WTC11 (cell line): ENCODE measurements around the gene TENT5A. TPM values are rescaled to one million over a fixed set of nuclear protein-coding genes. Genes with fewer than 3 reads are reported as not detected.

Source experiments
- ATAC-seq: fragments of 200-7000 bp; cut with Tn5 transposase; 2 replicates; pipeline ENCODE4 v1.10.0; 2021; ENCODE audit warnings: mild to moderate bottlenecking, moderate library complexity
- CTCF ChIA-PET: fragments of 300-600 bp; sonication (Branson Sonifier 250); formaldehyde crosslinking; loops from one replicate; lab custom pipeline; 2021; ENCODE audit warnings: antibody characterized with exemption; lab: Charles Lee
- POLR2A ChIA-PET: fragments of 350-600 bp; sonication (Branson Sonifier 250); formaldehyde crosslinking; loops from one replicate; lab custom pipeline; 2021; ENCODE audit warnings: antibody characterized with exemption; lab: Charles Lee
- DNase-seq: peaks from one replicate; pipeline ENCODE4 v3.0.0; 2021; ENCODE audit warnings: low spot score
- H3K27ac Mint-ChIP-seq: 2 replicates; pipeline ENCODE4 v1.8.0; 2021; ENCODE audit warnings: mixed read lengths
- H3K27me3 Mint-ChIP-seq: 2 replicates; pipeline ENCODE4 v1.8.0; 2021; ENCODE audit warnings: low read depth, mild to moderate bottlenecking, moderate library complexity, mixed read lengths
- H3K36me3 Mint-ChIP-seq: 2 replicates; pipeline ENCODE4 v1.8.0; 2021; ENCODE audit warnings: mixed read lengths
- H3K4me1 Mint-ChIP-seq: 2 replicates; pipeline ENCODE4 v1.8.0; 2022; ENCODE audit warnings: mixed read lengths
- H3K4me3 Mint-ChIP-seq: 2 replicates; pipeline ENCODE4 v1.8.0; 2021; ENCODE audit warnings: mild to moderate bottlenecking, moderate library complexity, mixed read lengths
- H3K9me3 Mint-ChIP-seq: 2 replicates; pipeline ENCODE4 v1.8.0; 2021; ENCODE audit warnings: mixed read lengths
- JAZF1 ChIP-seq: fragments of 250-450 bp; sonication (Bioruptor Pico); IDR thresholded peaks from 2 replicates; pipeline ENCODE4 v1.9.0; 2021; ENCODE audit warnings: moderate library complexity, mild to moderate bottlenecking, inconsistent platforms
- JUN ChIP-seq: sonication (generic); formaldehyde crosslinking; IDR thresholded peaks from 2 replicates; pipeline ENCODE4 v1.8.0; 2023; ENCODE audit warnings: mild to moderate bottlenecking, missing genetic modification reagents
- MYBL2 ChIP-seq: sonication (generic); formaldehyde crosslinking; IDR thresholded peaks from 2 replicates; pipeline ENCODE4 v1.8.1; 2023; ENCODE audit warnings: mild to moderate bottlenecking, moderate library complexity, missing genetic modification reagents
- NFATC4 ChIP-seq: fragments of 250-450 bp; sonication (Bioruptor Pico); IDR thresholded peaks from 2 replicates; pipeline ENCODE4 v1.9.0; 2021; ENCODE audit warnings: mild to moderate bottlenecking
- NFYB ChIP-seq: sonication (generic); formaldehyde crosslinking; conservative IDR thresholded peaks from 2 replicates; pipeline ENCODE4 v1.8.0; 2022; ENCODE audit warnings: low read depth, missing genetic modification reagents
- RELA ChIP-seq: sonication (generic); formaldehyde crosslinking; IDR thresholded peaks from 2 replicates; pipeline ENCODE4 v1.8.1; 2022; ENCODE audit warnings: missing genetic modification reagents, mild to moderate bottlenecking, borderline replicate concordance
- ZNF121 ChIP-seq: sonication (generic); formaldehyde crosslinking; IDR thresholded peaks from 2 replicates; pipeline ENCODE4 v1.8.0; 2023; ENCODE audit warnings: missing genetic modification reagents
- ZNF219 ChIP-seq: sonication (generic); formaldehyde crosslinking; IDR thresholded peaks from 2 replicates; pipeline ENCODE4 v1.8.0; 2023; ENCODE audit warnings: missing genetic modification reagents, mild to moderate bottlenecking, borderline replicate concordance
- ZNF396 ChIP-seq: fragments of 250-450 bp; sonication (Bioruptor Pico); IDR thresholded peaks from 2 replicates; pipeline ENCODE4 v1.8.0; 2021; ENCODE audit warnings: mild to moderate bottlenecking, moderate library complexity, borderline replicate concordance
- total RNA-seq: library from RNA; stranded (reverse); gene quantifications from 3 replicates; pipeline ENCODE4 v1.2.3, GENCODE V29; 2021
- TF ChIP-seq, protein P1 (sequence below): sonication (generic); formaldehyde crosslinking; conservative IDR thresholded peaks from 2 replicates; pipeline ENCODE4 v1.8.1; 2022; ENCODE audit warnings: mild to moderate bottlenecking, missing genetic modification reagents
- TF ChIP-seq, protein P2 (sequence below): sonication (generic); formaldehyde crosslinking; IDR thresholded peaks from 2 replicates; pipeline ENCODE4 v1.8.1; 2023; ENCODE audit warnings: mild to moderate bottlenecking, missing genetic modification reagents, moderate library complexity
- TF ChIP-seq, protein P3 (sequence below): sonication (generic); formaldehyde crosslinking; IDR thresholded peaks from 2 replicates; pipeline ENCODE4 v1.8.1; 2023; ENCODE audit warnings: mild to moderate bottlenecking, missing genetic modification reagents, moderate library complexity
- TF ChIP-seq, protein P4 (sequence below): sonication (generic); formaldehyde crosslinking; IDR thresholded peaks from 2 replicates; pipeline ENCODE4 v1.8.0; 2022; ENCODE audit warnings: mild to moderate bottlenecking, missing genetic modification reagents
- TF ChIP-seq, protein P5 (sequence below): sonication (generic); formaldehyde crosslinking; IDR thresholded peaks from 2 replicates; pipeline ENCODE4 v1.8.1; 2022; ENCODE audit warnings: low read depth, mild to moderate bottlenecking, moderate library complexity, missing genetic modification reagents, borderline replicate concordance
- TF ChIP-seq, protein P6 (sequence below): fragments of 250-450 bp; sonication (Bioruptor Pico); IDR thresholded peaks from 2 replicates; pipeline ENCODE4 v1.9.0; 2021; ENCODE audit warnings: moderate library complexity, mild to moderate bottlenecking, inconsistent platforms, borderline replicate concordance
- TF ChIP-seq, protein P7 (sequence below): sonication (generic); formaldehyde crosslinking; IDR thresholded peaks from 2 replicates; pipeline ENCODE4 v1.8.1; 2022; ENCODE audit warnings: mild to moderate bottlenecking, missing genetic modification reagents, moderate library complexity, borderline replicate concordance
- TF ChIP-seq, protein P8 (sequence below): sonication (generic); formaldehyde crosslinking; IDR thresholded peaks from 2 replicates; pipeline ENCODE4 v1.8.1; 2022; ENCODE audit warnings: missing genetic modification reagents, borderline replicate concordance
- TF ChIP-seq, protein P9 (sequence below): sonication (generic); formaldehyde crosslinking; IDR thresholded peaks from 2 replicates; pipeline ENCODE4 v1.8.1; 2023; ENCODE audit warnings: mild to moderate bottlenecking, missing genetic modification reagents

TENT5A gene
- total RNA-seq, 1 experiment from 2014 or later: 3.2 TPM

DNA sequence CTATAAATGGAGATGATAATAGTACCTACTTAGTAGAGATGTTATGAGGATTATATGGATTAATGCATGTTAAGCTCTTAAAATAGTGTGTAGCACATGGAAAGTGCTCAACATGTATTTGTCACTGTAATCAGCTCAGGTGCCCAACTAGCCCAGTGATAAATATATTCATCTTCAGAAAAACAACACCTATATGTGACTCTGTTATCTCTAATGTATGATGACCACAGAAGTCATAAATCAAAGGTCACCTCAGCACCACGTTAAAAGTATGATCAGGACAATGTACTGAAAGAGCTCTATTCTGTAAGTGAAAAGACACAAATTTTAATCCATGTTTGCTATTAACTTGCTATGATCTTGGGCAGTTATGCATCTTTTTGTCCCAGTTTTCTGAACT, 36.8 kb upstream of the TENT5A start (continued):
- TF ChIP-seq, protein P1, sequence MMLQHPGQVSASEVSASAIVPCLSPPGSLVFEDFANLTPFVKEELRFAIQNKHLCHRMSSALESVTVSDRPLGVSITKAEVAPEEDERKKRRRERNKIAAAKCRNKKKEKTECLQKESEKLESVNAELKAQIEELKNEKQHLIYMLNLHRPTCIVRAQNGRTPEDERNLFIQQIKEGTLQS (CRISPR knock-in tag): no peak
- no peak for TF ChIP-seq ZNF396
- TF ChIP-seq, protein P2, sequence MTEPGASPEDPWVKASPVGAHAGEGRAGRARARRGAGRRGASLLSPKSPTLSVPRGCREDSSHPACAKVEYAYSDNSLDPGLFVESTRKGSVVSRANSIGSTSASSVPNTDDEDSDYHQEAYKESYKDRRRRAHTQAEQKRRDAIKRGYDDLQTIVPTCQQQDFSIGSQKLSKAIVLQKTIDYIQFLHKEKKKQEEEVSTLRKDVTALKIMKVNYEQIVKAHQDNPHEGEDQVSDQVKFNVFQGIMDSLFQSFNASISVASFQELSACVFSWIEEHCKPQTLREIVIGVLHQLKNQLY (CRISPR knock-in tag): no peak
- TF ChIP-seq, protein P3, sequence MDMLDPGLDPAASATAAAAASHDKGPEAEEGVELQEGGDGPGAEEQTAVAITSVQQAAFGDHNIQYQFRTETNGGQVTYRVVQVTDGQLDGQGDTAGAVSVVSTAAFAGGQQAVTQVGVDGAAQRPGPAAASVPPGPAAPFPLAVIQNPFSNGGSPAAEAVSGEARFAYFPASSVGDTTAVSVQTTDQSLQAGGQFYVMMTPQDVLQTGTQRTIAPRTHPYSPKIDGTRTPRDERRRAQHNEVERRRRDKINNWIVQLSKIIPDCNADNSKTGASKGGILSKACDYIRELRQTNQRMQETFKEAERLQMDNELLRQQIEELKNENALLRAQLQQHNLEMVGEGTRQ (CRISPR knock-in tag): no peak
- TF ChIP-seq, protein P4, sequence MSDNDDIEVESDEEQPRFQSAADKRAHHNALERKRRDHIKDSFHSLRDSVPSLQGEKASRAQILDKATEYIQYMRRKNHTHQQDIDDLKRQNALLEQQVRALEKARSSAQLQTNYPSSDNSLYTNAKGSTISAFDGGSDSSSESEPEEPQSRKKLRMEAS (CRISPR knock-in tag): no peak
- TF ChIP-seq, protein P5, sequence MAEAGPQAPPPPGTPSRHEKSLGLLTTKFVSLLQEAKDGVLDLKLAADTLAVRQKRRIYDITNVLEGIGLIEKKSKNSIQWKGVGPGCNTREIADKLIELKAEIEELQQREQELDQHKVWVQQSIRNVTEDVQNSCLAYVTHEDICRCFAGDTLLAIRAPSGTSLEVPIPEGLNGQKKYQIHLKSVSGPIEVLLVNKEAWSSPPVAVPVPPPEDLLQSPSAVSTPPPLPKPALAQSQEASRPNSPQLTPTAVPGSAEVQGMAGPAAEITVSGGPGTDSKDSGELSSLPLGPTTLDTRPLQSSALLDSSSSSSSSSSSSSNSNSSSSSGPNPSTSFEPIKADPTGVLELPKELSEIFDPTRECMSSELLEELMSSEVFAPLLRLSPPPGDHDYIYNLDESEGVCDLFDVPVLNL (CRISPR knock-in tag): no peak

DNA sequence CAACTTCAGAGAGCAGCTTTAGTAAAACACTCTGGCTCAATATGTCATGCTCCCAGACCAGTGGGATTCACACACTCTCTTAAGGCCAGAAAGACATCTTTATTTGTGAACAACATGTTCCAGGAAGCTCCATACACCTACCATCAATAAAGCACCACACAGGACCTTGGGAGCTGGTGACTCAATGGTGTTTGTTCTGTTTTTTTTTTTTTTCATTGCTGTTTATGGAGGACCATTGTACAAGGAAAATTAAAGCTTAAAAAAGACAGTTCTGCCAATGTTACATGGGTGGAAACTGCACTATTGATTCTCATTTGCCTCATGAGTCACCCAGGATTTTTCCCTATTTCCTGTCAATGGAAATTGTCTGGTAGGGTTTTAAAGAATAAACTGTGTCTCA, 36.3 kb upstream of the TENT5A start:
- Mint-ChIP-seq H3K36me3 (no peaks in the 10 kb centered on the region), H3K9me3 (no peaks in the 10 kb centered on the region; the same call in 1 of the 2 replicates), H3K27me3 (no peaks in the 10 kb centered on the region), H3K27ac (peak overlapping the region; percentile 96; the same call in 1 of the 2 replicates), H3K4me1 (peaks cover 64% of the 10 kb centered on the region), H3K4me3 (no peak overlapping the region)
- ChIA-PET CTCF (no interaction called here), POLR2A (no interaction called here)
- no peak for DNase-seq
- ATAC-seq: no peak
- TF ChIP-seq, protein P6, sequence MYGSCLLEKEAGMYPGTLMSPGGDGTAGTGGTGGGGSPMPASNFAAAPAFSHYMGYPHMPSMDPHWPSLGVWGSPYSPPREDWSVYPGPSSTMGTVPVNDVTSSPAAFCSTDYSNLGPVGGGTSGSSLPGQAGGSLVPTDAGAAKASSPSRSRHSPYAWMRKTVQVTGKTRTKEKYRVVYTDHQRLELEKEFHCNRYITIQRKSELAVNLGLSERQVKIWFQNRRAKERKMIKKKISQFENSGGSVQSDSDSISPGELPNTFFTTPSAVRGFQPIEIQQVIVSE: no peak
- TF ChIP-seq NFYB (CRISPR knock-in tag) (no peak), JUN (CRISPR knock-in tag) (no peak), MYBL2 (CRISPR knock-in tag) (no peak)

DNA sequence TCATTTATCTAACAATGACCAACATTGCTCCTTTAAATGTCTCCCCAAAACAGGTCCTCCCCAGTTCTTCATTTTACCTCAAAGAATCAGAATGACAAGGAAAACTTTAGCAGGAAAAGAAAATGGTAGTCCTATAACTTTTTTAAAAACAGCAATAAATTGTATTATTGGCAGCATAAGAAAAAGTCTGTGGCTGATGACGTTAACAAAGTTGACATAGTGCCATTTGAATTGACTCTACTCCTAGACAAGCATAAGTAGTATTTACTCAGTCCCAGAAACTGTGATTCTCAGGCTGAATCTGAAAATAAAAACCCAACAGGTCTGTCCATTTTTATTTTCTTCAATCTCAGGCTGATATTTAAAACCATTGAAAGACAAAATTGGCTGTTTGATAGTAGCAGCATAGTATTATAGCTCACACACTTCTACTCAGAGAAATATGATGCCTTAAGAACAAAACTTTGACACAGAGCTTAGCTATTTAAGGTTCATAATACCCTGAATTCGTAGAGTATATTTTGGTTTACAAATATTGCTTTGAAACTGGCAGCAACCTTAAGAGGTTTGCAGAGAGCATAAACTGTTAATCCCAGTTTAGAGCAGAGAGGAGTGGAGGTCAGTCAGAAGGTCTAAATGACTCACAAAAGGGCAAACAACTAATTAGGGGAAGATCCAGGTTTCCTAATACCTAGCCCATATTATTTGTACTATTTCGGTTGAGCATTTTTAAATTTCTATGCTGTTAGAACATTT, 35.0 kb upstream of the TENT5A start:
- TF ChIP-seq ZNF219 (CRISPR knock-in tag) (no peak), RELA (CRISPR knock-in tag) (no peak)
- peaks cover 62% of the 10 kb centered on the region for H3K4me1 Mint-ChIP-seq
- ATAC-seq: no peak
- H3K27me3 Mint-ChIP-seq: no peaks in the 10 kb centered on the region
- H3K27ac Mint-ChIP-seq: peak overlapping the region; percentile 38; the same call in 1 of the 2 replicates
- ChIA-PET POLR2A (no interaction called here), CTCF (no interaction called here)
- H3K36me3 Mint-ChIP-seq: no peaks in the 10 kb centered on the region
- no peak for DNase-seq
- peaks cover 1% of the 10 kb centered on the region for H3K9me3 Mint-ChIP-seq
- H3K4me3 Mint-ChIP-seq: no peak overlapping the region

DNA sequence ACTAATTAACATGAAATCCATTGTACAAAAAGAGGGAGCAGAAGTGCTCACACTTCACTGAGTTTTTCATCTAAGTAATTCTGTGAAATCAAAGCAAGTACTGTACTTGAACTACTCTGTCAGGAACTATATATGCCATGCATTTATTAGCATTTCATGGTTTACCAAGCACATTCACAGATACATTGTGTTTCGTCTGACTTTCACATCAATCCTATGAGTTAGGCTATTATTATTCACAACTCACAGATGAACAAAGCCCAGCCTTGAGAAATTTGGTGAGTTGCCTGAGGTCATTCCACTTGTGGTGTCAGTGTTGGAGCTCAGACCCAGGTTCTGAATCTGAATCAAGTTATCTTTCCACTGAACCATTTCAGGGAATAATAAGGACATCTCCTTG, 33.7 kb upstream of the TENT5A start:
- peaks cover 57% of the 10 kb centered on the region for H3K4me1 Mint-ChIP-seq

More for the DNA sequence above, 33.7 kb upstream of the TENT5A start:
- Mint-ChIP-seq H3K27ac (no peak overlapping the region), H3K27me3 (no peaks in the 10 kb centered on the region), H3K9me3 (peaks cover 9% of the 10 kb centered on the region), H3K4me3 (no peak overlapping the region)
- ChIA-PET CTCF (no interaction called here), POLR2A (no interaction called here)
- DNase-seq: no peak
- ATAC-seq: no peak
- TF ChIP-seq, protein P1 (CRISPR knock-in tag): no peak
- TF ChIP-seq, protein P7, sequence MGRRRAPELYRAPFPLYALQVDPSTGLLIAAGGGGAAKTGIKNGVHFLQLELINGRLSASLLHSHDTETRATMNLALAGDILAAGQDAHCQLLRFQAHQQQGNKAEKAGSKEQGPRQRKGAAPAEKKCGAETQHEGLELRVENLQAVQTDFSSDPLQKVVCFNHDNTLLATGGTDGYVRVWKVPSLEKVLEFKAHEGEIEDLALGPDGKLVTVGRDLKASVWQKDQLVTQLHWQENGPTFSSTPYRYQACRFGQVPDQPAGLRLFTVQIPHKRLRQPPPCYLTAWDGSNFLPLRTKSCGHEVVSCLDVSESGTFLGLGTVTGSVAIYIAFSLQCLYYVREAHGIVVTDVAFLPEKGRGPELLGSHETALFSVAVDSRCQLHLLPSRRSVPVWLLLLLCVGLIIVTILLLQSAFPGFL (CRISPR knock-in tag): no peak
- TF ChIP-seq, protein P8, sequence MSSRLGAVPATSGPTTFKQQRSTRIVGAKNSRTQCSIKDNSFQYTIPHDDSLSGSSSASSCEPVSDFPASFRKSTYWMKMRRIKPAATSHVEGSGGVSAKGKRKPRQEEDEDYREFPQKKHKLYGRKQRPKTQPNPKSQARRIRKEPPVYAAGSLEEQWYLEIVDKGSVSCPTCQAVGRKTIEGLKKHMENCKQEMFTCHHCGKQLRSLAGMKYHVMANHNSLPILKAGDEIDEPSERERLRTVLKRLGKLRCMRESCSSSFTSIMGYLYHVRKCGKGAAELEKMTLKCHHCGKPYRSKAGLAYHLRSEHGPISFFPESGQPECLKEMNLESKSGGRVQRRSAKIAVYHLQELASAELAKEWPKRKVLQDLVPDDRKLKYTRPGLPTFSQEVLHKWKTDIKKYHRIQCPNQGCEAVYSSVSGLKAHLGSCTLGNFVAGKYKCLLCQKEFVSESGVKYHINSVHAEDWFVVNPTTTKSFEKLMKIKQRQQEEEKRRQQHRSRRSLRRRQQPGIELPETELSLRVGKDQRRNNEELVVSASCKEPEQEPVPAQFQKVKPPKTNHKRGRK (CRISPR knock-in tag): no peak
- TF ChIP-seq NFATC4 (CRISPR knock-in tag) (no peak), ZNF121 (CRISPR knock-in tag) (no peak), JAZF1 (no peak)
- TF ChIP-seq, protein P4 (CRISPR knock-in tag): no peak
- TF ChIP-seq, protein P9, sequence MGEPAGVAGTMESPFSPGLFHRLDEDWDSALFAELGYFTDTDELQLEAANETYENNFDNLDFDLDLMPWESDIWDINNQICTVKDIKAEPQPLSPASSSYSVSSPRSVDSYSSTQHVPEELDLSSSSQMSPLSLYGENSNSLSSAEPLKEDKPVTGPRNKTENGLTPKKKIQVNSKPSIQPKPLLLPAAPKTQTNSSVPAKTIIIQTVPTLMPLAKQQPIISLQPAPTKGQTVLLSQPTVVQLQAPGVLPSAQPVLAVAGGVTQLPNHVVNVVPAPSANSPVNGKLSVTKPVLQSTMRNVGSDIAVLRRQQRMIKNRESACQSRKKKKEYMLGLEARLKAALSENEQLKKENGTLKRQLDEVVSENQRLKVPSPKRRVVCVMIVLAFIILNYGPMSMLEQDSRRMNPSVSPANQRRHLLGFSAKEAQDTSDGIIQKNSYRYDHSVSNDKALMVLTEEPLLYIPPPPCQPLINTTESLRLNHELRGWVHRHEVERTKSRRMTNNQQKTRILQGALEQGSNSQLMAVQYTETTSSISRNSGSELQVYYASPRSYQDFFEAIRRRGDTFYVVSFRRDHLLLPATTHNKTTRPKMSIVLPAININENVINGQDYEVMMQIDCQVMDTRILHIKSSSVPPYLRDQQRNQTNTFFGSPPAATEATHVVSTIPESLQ (CRISPR knock-in tag): no peak
- TF ChIP-seq, all 79 proteins: peak for 0
- no peaks in the 10 kb centered on the region for H3K36me3 Mint-ChIP-seq
